ENCODE results near the gene DECR2. TPM values are rescaled to one million over a fixed set of nuclear protein-coding genes. Genes with fewer than 3 reads are reported as not detected.

Gene DECR2
- total RNA-seq, 1 donor from 2014 or later: 17.9 TPM

GRCh38 chr16:441447-441846, 39.8 kb downstream of the DECR2 start:
- no peaks in the 10 kb centered on the region for H3K9me3 ChIP-seq
- H3K4me3 ChIP-seq: no peak overlapping the region
- DNase-seq (ENCODE audit: extremely low spot score in 2 of 2): no peak
- H3K27ac ChIP-seq: no peak overlapping the region
- intact Hi-C loops (cut with DNase I): no loop called here
- no peaks in the 10 kb centered on the region for H3K27me3 ChIP-seq
- TF ChIP-seq POLR2AphosphoS5 (IDR thresholded peaks at IDR 0.05; ENCODE audit: insufficient read depth in 1 of 2, low read depth in 1 of 2): no peak
- no peak for TF ChIP-seq POLR2A (IDR thresholded peaks at IDR 0.05)
- TF ChIP-seq CTCF (IDR thresholded peaks at IDR 0.05): no peak
- H3K4me1 ChIP-seq: no peaks in the 10 kb centered on the region
- H3K36me3 ChIP-seq: no peaks in the 10 kb centered on the region

GRCh38 chr16:442976-443375, 41.3 kb downstream of the DECR2 start:
- intact Hi-C loops (cut with DNase I): no loop called here
- no peaks in the 10 kb centered on the region for H3K36me3 ChIP-seq
- no peak for DNase-seq (ENCODE audit: extremely low spot score in 2 of 2)
- no peak overlapping the region for H3K27ac ChIP-seq
- no peaks in the 10 kb centered on the region for H3K9me3 ChIP-seq
- no peak overlapping the region for H3K4me3 ChIP-seq
- TF ChIP-seq POLR2A (IDR thresholded peaks at IDR 0.05): no peak
- no peak for TF ChIP-seq POLR2AphosphoS5 (IDR thresholded peaks at IDR 0.05; ENCODE audit: insufficient read depth in 1 of 2, low read depth in 1 of 2)
- no peak for TF ChIP-seq CTCF (IDR thresholded peaks at IDR 0.05)
- no peaks in the 10 kb centered on the region for H3K4me1 ChIP-seq
- H3K27me3 ChIP-seq: no peaks in the 10 kb centered on the region

GRCh38 chr16:444027-444426, 42.3 kb downstream of the DECR2 start:
- H3K4me3 ChIP-seq: no peak overlapping the region
- no peaks in the 10 kb centered on the region for H3K4me1 ChIP-seq
- DNase-seq (ENCODE audit: extremely low spot score in 2 of 2): no peak
- H3K9me3 ChIP-seq: no peaks in the 10 kb centered on the region
- intact Hi-C loops (cut with DNase I): no loop called here
- no peaks in the 10 kb centered on the region for H3K36me3 ChIP-seq
- no peaks in the 10 kb centered on the region for H3K27me3 ChIP-seq
- H3K27ac ChIP-seq: no peak overlapping the region
- TF ChIP-seq POLR2A (IDR thresholded peaks at IDR 0.05) (no peak), CTCF (IDR thresholded peaks at IDR 0.05) (no peak), POLR2AphosphoS5 (IDR thresholded peaks at IDR 0.05; ENCODE audit: insufficient read depth in 1 of 2, low read depth in 1 of 2) (no peak)

GRCh38 chr16:445566-445965, 43.9 kb downstream of the DECR2 start:
- Histone ChIP-seq H3K27me3 (no peaks in the 10 kb centered on the region), H3K4me3 (no peak overlapping the region), H3K27ac (no peak overlapping the region), H3K9me3 (no peaks in the 10 kb centered on the region), H3K36me3 (no peaks in the 10 kb centered on the region), H3K4me1 (peaks cover 7% of the 10 kb centered on the region)
- no peak for DNase-seq (ENCODE audit: extremely low spot score in 2 of 2)
- intact Hi-C loops (cut with DNase I): no loop called here
- TF ChIP-seq CTCF (IDR thresholded peaks at IDR 0.05): no peak
- TF ChIP-seq POLR2A (IDR thresholded peaks at IDR 0.05): no peak
- no peak for TF ChIP-seq POLR2AphosphoS5 (IDR thresholded peaks at IDR 0.05; ENCODE audit: insufficient read depth in 1 of 2, low read depth in 1 of 2)

GRCh38 chr16:450385-450784, 48.7 kb downstream of the DECR2 start:
- peaks cover 9% of the 10 kb centered on the region for H3K4me1 ChIP-seq
- intact Hi-C loops (cut with DNase I): no loop called here
- TF ChIP-seq CTCF (IDR thresholded peaks at IDR 0.05) (no peak), POLR2AphosphoS5 (IDR thresholded peaks at IDR 0.05; ENCODE audit: insufficient read depth in 1 of 2, low read depth in 1 of 2) (no peak), POLR2A (IDR thresholded peaks at IDR 0.05) (no peak)

More at GRCh38 chr16:450385-450784, 48.7 kb downstream of the DECR2 start:
- Histone ChIP-seq H3K9me3 (no peaks in the 10 kb centered on the region), H3K27me3 (no peaks in the 10 kb centered on the region), H3K36me3 (no peaks in the 10 kb centered on the region), H3K4me3 (no peak overlapping the region), H3K27ac (no peak overlapping the region)
- DNase-seq (ENCODE audit: extremely low spot score in 2 of 2): no peak

Data from vagina (tissue), 2 donors.